Measurements from ENCODE around the gene CCDC7.
A peak's percentile ranks its signal among the peaks of the same experiment; 100 is the strongest.
"Not testable (repeated sequence)": the region's sequence is repeated elsewhere in the genome, so short reads cannot be mapped to it uniquely, and the experiment has no call there.

Gene CCDC7

GRCh38 chr10:32738958-32739357, 293.0 kb downstream of the CCDC7 start:
- DNase-seq: no peak

DNA sequence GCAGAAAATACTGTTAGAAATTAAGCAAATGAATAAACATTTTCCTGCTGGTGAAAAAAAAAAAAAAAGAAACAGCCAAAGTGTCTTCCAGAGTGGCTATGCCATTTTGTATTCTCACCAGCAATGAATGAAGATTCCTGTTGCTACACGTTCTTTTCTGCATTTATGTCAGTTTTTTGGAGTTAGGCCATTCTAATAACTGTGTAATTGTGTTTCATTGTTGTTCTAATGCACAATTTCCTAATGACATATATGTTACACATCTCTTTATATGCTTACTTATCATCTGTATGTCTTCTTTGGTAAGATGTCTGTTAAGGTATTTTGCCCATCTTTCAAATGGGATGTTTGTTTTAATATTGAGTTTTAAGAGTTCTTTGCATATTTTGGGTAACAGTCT, 298.4 kb downstream of the CCDC7 start:
- no peak for DNase-seq

DNA sequence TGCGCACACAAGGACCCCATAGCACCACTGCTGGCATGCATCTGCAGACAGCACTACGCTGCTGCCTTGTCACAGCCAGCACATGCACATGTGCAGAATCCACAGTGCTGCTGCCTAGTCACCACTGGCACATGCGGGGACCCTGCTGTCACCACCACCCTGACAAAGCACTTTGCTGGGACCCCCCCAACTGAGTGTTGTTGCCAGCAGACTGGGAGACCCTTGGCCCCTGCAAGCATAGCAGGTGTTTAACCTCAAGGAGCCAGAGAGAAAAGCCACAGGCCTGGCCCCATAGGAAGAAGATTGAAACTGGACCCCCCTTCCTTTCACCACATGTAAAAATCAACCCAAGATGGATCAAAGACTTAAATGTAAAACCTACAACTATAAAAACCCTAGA, 300.9 kb downstream of the CCDC7 start:
- DNase-seq: no peak

DNA sequence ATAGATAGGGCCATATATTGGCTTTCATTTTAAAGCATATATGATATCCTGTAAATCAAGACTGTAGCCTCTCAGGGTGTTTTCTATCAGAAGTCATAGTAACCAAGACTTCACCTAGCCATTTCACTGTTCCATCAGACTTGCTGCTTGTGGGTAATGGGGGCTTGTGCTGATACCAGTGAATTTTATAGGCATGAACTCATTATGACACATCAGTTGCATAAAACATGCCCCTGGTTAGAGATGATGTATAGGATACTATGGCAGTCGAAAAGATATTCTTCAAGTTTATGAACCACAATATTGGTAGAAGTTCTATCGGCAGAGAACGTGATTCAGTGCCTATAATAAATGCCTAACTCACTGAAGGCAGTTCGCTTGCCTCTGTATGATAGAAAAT, 305.6 kb downstream of the CCDC7 start:
- no peak for DNase-seq

- not testable (repeated sequence) for DNase-seq
These were observed 309.0 kb downstream of the CCDC7 start for GRCh38 chr10:32754900-32755299.

DNA sequence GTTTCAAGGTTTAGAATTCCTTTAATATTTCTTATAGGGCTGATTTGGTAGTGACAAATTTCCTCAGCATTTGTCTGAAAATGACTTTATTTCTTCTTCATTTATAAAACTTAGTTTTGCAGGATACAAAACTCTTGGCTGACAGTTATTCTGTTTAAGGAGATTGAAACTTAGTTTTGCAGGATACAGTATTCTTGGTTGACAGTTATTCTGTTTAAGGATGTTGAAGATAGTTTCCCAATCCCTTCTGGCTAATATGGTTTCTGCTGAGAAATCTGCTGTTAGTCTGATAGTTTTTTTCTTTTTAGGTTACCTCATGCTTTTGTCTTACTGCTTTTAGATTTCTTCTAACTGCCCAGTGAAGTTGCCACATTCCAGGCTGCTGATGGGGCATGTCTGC, 325.3 kb downstream of the CCDC7 start:
- DNase-seq: no peak

GRCh38 chr10:32773105-32773504, 327.2 kb downstream of the CCDC7 start:
- DNase-seq: no peak

GRCh38 chr10:32786968-32787367, 341.0 kb downstream of the CCDC7 start:
- DNase-seq: no peak

- DNase-seq: no peak
These were observed 341.8 kb downstream of the CCDC7 start for GRCh38 chr10:32787690-32788284.

- DNase-seq: no peak
These were observed 342.4 kb downstream of the CCDC7 start for GRCh38 chr10:32788359-32788758.

DNA sequence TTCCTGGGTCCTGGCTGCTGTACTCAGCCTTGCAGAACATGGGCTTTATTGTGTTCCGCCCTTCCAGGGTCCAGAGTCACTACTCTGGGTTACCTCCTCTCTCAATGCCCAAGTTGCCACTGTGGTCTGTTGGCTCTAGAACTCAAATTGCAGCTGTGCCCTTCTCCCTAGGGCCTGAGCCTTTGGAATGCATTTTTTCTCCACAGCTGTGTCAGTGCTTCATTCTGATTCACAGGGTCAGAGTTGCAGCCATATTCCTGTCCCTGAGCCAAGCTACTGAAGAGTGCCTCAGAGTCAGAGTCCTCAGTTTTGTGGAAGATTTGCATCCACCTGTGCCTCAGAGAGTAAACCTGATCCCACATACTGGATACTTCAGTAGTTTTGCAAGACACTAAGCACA, 344.5 kb downstream of the CCDC7 start:
- DNase-seq: no peak

DNA sequence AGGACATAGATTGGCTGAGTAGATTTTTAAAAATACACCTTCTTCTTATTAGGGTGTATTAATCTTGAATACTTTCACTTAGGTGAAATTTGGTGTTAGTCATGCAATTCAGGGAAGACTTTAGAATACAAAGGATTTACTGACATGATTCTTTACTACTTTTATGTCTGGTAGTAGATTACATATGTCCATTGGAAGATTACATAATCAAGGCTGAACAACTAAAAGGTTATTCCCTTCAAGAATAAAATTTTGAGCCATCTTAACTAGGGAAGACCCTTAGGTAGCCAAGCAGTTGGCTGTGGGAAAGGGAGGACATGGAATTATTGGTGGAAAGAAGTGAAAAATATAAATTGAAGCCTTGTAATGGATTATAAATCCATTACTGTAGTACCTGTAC, 347.1 kb downstream of the CCDC7 start:
- DNase-seq: peak in 1 of 4 experiments; percentile 3

DNA sequence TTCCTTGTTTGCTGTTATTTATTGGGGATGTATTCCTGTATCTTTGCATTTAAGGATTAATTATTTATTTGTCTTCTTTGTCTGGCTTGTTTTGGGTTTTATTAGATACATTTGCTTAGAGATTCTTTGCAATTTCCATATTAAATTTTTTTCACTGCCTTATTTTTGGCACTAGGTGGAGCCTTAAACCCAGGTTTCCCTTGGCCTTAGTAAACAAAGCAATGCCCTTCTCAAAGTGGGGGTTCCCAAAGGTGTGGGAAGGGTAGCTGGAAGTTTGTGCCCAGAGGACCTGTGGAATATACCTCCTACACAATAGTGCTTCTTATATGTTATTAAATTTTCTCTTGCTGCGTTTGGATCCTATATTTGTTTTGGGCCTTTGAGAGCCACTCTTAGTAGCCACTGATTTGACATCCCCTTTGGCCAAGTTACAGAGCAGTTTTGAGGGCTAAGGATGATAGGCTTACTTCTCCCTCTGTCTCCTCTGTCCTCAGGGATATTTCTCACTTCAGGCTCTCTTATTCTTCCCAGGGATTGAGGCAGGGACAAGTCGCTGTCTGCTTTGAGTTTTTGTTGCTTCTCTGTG, 349.8 kb downstream of the CCDC7 start:
- peak; percentile 28 to 60 (median 44) for DNase-seq

GRCh38 chr10:32797393-32797792, 351.5 kb downstream of the CCDC7 start:
- not testable (repeated sequence) for DNase-seq

- DNase-seq: no peak
These were observed 401.0 kb downstream of the CCDC7 start for GRCh38 chr10:32846974-32847373.

GRCh38 chr10:32851301-32851700, 405.4 kb downstream of the CCDC7 start:
- DNase-seq: no peak

GRCh38 chr10:32854435-32854834, 408.5 kb downstream of the CCDC7 start:
- DNase-seq: no peak

DNA sequence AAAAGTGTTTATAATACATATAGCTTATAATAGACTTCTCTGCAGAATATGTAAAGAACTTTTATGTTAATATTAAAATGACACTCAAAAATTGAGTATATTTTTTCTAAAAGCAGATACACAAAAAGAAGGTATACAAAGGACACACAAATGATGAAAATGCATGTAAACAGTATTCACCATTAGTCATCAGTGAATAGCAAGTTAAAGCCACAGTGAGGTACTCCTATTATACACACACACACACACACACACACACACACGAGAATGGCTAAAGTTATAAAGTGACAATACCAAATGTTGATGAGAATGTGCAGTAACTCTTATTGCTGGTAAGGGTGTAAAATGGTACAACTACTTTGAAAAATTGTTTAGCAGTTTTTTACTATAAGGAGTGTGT, 419.2 kb downstream of the CCDC7 start:
- DNase-seq: no peak

GRCh38 chr10:32877915-32878314, 432.0 kb downstream of the CCDC7 start:
- DNase-seq: no peak

- no peak for DNase-seq
These were observed 432.7 kb downstream of the CCDC7 start for GRCh38 chr10:32878646-32879045.

GRCh38 chr10:32882076-32882475, 436.1 kb downstream of the CCDC7 start:
- DNase-seq: no peak

DNA sequence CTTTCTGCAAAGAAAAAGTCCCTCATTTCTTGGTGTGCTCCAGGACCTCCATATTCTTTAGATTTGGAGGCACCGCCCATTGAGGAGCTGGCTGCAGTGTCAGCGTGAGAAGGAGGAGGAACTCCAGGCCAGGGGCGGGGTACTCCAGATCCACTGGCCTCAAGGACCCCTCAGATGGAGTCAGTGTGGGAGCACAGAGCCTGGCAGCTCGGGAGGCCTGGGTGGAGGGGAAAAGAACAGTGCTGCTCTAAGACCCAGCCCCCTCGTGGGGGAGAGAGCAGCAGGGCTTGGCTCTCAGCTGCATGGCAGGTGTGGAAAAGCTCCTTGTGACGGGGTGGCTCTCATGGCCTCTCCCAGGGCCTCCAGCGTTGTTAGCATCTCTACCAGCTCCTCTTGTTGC, 441.5 kb downstream of the CCDC7 start:
- no peak for DNase-seq

- DNase-seq: no peak
These were observed 442.4 kb downstream of the CCDC7 start for GRCh38 chr10:32888161-32888927.

DNA sequence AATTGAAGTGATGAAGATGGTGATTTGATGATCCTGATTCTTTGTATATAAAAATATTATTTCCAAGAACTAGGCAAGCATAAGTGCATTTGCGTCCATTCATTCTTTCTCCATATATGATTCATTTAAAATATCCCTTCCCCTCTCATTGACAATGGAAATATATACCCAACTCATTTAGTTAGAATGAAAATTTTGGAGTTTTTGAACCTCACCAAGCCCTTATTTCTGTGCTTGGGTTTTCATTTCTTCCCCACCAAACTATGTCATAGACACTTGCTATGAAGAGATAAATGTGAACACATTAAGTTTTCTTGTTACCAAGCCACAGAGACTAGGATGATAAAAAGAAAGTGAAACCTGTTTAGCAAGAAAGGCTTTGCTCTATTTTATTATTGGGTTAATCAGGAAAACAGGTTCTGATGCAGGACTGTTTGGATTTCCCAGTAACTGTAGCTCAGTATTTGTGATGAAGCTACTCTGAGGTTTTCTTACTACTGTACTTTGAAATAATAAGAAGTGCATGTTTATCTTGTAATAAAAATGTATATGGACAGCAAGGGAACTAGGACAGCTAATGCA, 443.8 kb downstream of the CCDC7 start:
- DNase-seq: no peak

All from suppressor macrophage (primary cell).